HUES64 (cell line): ENCODE measurements around the gene CDPF1.

Experiments used
- H3K27ac ChIP-seq: 2 replicates; pipeline ENCODE4 v1.7.0; 2013; ENCODE audit warnings: low read depth, low read length, inconsistent platforms
- H3K27me3 ChIP-seq: 2 replicates; pipeline ENCODE4 v1.6.1; 2013; ENCODE audit warnings: mild to moderate bottlenecking, low read length; ENCODE audit not compliant: insufficient read depth
- H3K36me3 ChIP-seq: 2 replicates; pipeline ENCODE4 v1.6.1; 2013; ENCODE audit warnings: mild to moderate bottlenecking, low read length; ENCODE audit not compliant: insufficient read depth
- H3K4me1 ChIP-seq: 2 replicates; pipeline ENCODE4 v1.6.1; 2013; ENCODE audit warnings: mild to moderate bottlenecking, low read length, moderate library complexity; ENCODE audit not compliant: insufficient read depth
- H3K4me3 ChIP-seq: 2 replicates; pipeline ENCODE4 v1.5.1; 2013; ENCODE audit warnings: mild to moderate bottlenecking, low read length, moderate library complexity
- H3K9ac ChIP-seq: 2 replicates; pipeline ENCODE4 v1.6.1; 2013; ENCODE audit warnings: mild to moderate bottlenecking, low read depth, low read length
- H3K9me3 ChIP-seq: 2 replicates; pipeline ENCODE4 v1.6.1; 2013; ENCODE audit warnings: low read depth, low read length; ENCODE audit not compliant: insufficient read depth
- WGBS: fragments of 150-250, 120-280 bp; methylation state at CpG from one replicate; pipeline ENCODE4 v1.1.7; 2013; ENCODE audit warnings: missing lambda C conversion rate; 5-methylcytosine and 5-hydroxymethylcytosine counted together

Gene CDPF1

GRCh38 chr22:46290843-46291785 lies 41.0 kb upstream of the CDPF1 start:
- WGBS: 94% methylated on average over 23 of the region's 23 CpGs
- Histone ChIP-seq H3K4me3 (no peak overlapping the region), H3K4me1 (no peaks in the 10 kb centered on the region)

GRCh38 chr22:46290121-46290842 lies 40.2 kb upstream of the CDPF1 start:
- no peak overlapping the region for H3K9ac ChIP-seq
- H3K36me3 ChIP-seq: peaks cover 19% of the 10 kb centered on the region
- WGBS: 93% methylated on average over 17 of the region's 17 CpGs
- H3K4me1 ChIP-seq: no peaks in the 10 kb centered on the region
- H3K9me3 ChIP-seq: no peaks in the 10 kb centered on the region
- H3K27ac ChIP-seq: no peak overlapping the region
- no peaks in the 10 kb centered on the region for H3K27me3 ChIP-seq
- no peak overlapping the region for H3K4me3 ChIP-seq

More at GRCh38 chr22:46290843-46291785, 41.0 kb upstream of the CDPF1 start:
- no peaks in the 10 kb centered on the region for H3K27me3 ChIP-seq
- no peaks in the 10 kb centered on the region for H3K9me3 ChIP-seq
- H3K36me3 ChIP-seq: peaks cover 19% of the 10 kb centered on the region; the same call in 1 of the 2 replicates
- H3K27ac ChIP-seq: no peak overlapping the region
- no peak overlapping the region for H3K9ac ChIP-seq

GRCh38 chr22:46289244-46289891 lies 39.3 kb upstream of the CDPF1 start:
- Histone ChIP-seq H3K4me1 (no peaks in the 10 kb centered on the region), H3K27ac (no peak overlapping the region), H3K9me3 (no peaks in the 10 kb centered on the region), H3K4me3 (no peak overlapping the region), H3K27me3 (no peaks in the 10 kb centered on the region), H3K9ac (no peak overlapping the region), H3K36me3 (peaks cover 26% of the 10 kb centered on the region)
- WGBS: 93% methylated on average over 33 of the region's 33 CpGs

GRCh38 chr22:46288846-46289243 lies 38.8 kb upstream of the CDPF1 start:
- H3K4me1 ChIP-seq: no peaks in the 10 kb centered on the region
- H3K27ac ChIP-seq: no peak overlapping the region
- WGBS: 95% methylated on average over 7 of the region's 7 CpGs
- no peaks in the 10 kb centered on the region for H3K9me3 ChIP-seq
- H3K36me3 ChIP-seq: peaks cover 31% of the 10 kb centered on the region
- no peaks in the 10 kb centered on the region for H3K27me3 ChIP-seq
- H3K4me3 ChIP-seq: no peak overlapping the region
- H3K9ac ChIP-seq: no peak overlapping the region

GRCh38 chr22:46287873-46288751 lies 38.0 kb upstream of the CDPF1 start:
- H3K36me3 ChIP-seq: peaks cover 30% of the 10 kb centered on the region
- H3K27ac ChIP-seq: no peak overlapping the region
- no peaks in the 10 kb centered on the region for H3K27me3 ChIP-seq
- no peak overlapping the region for H3K9ac ChIP-seq
- H3K9me3 ChIP-seq: no peaks in the 10 kb centered on the region
- WGBS: 94% methylated on average over 24 of the region's 24 CpGs
- no peaks in the 10 kb centered on the region for H3K4me1 ChIP-seq
- H3K4me3 ChIP-seq: no peak overlapping the region

GRCh38 chr22:46286941-46287872 lies 37.1 kb upstream of the CDPF1 start:
- no peak overlapping the region for H3K4me3 ChIP-seq
- H3K9ac ChIP-seq: no peak overlapping the region; the same call in 1 of the 2 replicates
- H3K9me3 ChIP-seq: no peaks in the 10 kb centered on the region
- H3K27ac ChIP-seq: no peak overlapping the region
- no peaks in the 10 kb centered on the region for H3K27me3 ChIP-seq
- 90% methylated on average over 15 of the region's 15 CpGs for WGBS
- peaks cover 29% of the 10 kb centered on the region for H3K36me3 ChIP-seq
- H3K4me1 ChIP-seq: no peaks in the 10 kb centered on the region

GRCh38 chr22:46286006-46286405 lies 35.9 kb upstream of the CDPF1 start:
- no peak overlapping the region for H3K9ac ChIP-seq
- no peak overlapping the region for H3K27ac ChIP-seq
- WGBS: 96% methylated on average over 3 of the region's 3 CpGs
- H3K4me1 ChIP-seq: no peaks in the 10 kb centered on the region
- peaks cover 33% of the 10 kb centered on the region for H3K36me3 ChIP-seq
- H3K9me3 ChIP-seq: no peaks in the 10 kb centered on the region
- H3K27me3 ChIP-seq: no peaks in the 10 kb centered on the region
- H3K4me3 ChIP-seq: no peak overlapping the region

- Histone ChIP-seq H3K27ac (no peak overlapping the region), H3K9ac (no peak overlapping the region), H3K9me3 (no peaks in the 10 kb centered on the region), H3K27me3 (no peaks in the 10 kb centered on the region), H3K4me3 (no peak overlapping the region), H3K4me1 (no peaks in the 10 kb centered on the region), H3K36me3 (peaks cover 52% of the 10 kb centered on the region)
- 93% methylated on average over 13 of the region's 13 CpGs for WGBS
These were observed 32.0 kb upstream of the CDPF1 start for GRCh38 chr22:46281866-46282678.

GRCh38 chr22:46280999-46281623 lies 31.0 kb upstream of the CDPF1 start:
- no peak overlapping the region for H3K9ac ChIP-seq
- 83% methylated on average over 19 of the region's 19 CpGs for WGBS
- no peaks in the 10 kb centered on the region for H3K9me3 ChIP-seq
- no peaks in the 10 kb centered on the region for H3K4me1 ChIP-seq
- no peak overlapping the region for H3K27ac ChIP-seq
- H3K36me3 ChIP-seq: peaks cover 55% of the 10 kb centered on the region
- no peaks in the 10 kb centered on the region for H3K27me3 ChIP-seq
- no peak overlapping the region for H3K4me3 ChIP-seq
